GM19043 (cell line): ENCODE data around the gene ZNF841.
"Not testable (repeated sequence)": the region's sequence is repeated elsewhere in the genome, so short reads cannot be mapped to it uniquely, and the experiment has no call there.

ENCODE experiments used
- ATAC-seq: cut with Tn5 transposase; IDR thresholded peaks from one replicate; pipeline ENCODE4 v1.9.1; 2021; ENCODE audit warnings: low read depth; ENCODE audit not compliant: unreplicated experiment

Gene ZNF841

DNA sequence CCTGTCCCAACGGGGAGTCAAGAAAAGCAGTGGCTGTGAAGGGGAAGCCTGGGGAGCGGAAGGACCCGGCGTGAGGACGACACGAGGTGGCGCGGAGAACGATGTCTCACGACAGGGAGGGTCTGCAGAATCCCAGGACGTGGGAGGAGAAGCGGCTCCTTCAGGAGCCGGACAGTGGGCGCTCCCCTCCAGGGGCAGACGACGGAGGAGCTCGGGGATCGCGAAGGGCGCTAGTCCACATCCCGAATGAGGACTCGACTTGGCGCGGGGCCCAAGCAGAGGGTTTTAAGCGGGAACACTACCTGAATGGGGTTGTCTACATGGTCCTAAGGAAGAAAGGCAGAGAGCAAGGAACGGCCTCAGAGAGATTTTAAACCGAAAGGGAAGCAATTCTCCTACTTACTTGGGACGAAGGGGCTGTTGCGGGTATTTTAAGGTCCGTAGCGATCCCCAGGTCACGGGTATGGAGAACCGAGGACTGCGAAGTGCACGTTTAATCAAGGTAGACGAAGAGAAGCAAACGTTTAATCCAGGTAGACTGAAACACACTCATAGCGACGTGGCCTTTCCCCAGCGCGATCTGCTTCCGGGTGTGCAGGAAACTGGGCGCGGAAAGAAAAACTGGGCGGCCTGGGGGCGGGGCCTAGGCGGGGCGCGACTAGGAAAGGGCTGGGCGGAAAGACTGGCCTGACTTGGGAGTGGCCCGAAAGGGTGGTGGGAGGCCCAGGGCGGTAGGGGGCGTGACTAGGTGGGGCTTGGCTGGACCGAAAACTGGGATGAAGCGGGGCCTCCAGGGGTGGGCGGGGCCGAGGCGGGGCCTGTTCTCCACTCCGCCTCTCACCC, at the start of gene ZNF841:
Gene ZNF841, minus strand, starts transcription at position 594 of the 843 bp plus-strand sequence. CDS start 10,964 bp downstream, outside the sequence.
- no peak for ATAC-seq

DNA sequence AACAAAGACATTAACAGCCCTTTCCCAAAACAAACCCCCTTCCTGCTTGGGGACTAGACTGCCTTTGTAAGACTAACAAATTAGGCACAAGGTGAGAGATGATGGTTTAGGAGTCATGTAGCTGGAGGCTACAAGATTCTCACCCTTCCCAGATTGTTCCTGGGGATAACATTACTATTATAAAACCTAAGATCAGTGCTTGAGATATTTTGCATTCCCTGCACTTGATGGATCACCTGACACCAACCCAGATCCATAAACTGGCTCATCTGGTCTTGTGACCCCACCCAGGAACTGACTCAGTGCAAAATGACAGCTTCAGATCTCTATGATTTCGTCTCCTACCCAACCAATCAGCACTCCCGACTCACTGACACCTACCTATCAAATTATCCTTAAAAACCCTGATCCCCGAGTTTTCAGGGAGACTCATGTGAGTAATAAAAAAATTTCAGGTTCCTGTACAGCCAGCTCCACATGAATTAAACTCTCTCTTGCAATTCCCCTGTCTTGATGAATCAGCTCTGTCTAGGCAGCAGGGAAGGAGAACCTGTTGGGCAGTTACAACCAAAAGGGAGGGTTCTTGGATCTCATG, 46.5 kb upstream of the ZNF841 start:
- ATAC-seq: no peak

DNA sequence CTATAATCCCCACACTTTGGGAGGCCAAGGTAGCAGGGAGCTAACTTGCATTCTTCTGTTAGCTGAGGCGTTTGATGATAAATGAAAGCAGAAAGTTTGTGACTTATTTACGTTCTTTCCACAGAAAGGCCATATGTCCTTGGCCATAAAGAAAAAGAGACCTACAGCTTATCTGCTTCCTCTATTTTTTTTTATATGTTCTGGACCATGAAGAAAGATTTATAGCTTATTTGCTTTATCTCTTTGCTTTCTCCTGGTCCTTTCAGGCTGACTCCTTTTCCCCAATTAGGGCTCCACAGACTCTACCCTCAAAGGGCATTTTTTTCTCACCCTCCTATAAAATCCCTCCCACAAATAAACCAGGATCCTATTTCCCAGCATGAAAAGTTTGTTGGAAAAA, 45.6 kb upstream of the ZNF841 start:
- ATAC-seq: no peak

DNA sequence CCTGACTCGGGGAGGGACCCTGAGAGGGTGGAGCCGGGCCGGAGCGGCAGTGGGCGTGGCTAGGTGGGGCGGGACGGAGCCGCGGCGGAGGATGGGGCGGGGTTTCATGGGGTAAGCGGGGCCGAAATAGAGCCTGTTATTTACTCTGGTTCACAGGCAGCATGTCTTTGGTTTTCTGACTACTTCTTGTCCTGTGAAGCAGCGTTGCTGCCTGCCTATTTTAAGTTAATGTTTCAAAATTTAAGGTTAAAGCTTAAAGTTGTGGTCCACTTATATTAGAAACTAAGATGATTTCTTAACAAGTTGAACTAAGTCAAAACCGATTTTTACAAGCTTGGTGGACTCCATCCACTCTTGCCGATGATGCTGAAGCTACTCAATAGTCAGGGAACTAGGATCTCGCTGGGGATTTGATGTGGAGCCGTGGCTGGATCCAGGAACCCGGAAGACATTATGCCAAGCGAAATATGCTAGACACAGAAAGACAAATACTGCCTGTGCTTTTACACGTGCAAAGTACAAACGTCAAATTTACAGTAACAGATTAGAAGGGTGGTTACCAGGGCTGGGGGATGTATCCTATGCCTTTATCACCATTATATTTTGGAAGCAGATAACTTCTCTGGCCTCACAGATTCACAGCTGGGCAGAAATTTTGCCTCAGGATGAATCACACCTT, 44.6 kb upstream of the ZNF841 start:
- ATAC-seq: peak; percentile 93

DNA sequence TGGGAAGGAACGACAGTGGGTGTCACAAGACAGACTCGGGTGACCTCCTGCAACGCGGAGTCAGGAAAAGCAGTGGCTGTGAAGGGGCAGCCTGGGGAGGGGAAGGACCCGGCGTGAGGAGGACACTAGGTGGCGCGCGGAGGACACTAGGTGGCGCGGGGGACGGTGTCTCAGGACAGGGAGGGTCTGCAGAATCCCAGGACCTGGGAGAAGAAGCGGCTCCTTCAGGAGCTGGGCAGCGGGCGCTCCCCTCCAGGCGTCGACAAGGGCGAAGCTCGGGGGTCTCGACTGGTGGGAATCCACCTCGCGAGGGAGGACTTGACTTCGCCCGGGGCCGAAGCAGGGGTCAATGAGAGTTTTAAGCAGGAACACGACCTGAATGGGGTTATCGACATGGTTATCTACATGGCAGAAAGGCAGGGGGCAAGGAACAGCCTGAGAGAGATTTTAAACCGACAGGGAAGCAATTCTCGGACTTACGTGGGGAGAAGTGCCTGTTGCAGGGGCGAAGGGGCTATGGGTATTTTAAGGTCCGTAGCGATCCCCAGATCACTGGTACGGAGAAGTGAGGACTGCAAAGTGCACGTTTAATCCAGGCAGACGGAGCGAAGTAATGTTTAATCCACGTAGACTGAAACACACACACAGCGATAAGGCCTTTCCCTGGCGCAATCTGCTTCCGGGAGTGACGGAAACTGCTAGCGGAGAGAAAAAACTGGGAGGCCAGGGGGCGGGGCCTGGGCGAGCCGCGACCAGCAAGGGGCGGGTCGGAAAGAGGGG, 43.9 kb upstream of the ZNF841 start, which contains the start of gene ZNF616:
Gene ZNF616, minus strand, starts transcription at position 687 of the 780 bp plus-strand sequence. CDS start 9,426 bp downstream, outside the sequence.
- no peak for ATAC-seq

DNA sequence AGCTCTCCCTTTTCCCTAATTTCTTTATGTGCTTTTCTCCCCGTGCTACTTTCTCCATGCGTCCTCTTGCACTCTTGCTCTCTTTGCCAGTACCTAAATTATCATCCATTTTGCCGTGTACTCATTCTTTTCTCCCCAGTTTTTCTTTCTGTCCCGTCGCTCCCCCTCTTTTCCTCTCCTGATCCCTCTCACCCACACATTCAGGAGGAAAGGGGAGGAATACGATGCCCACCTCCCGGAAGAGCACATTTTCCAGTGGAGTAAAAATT, 43.4 kb upstream of the ZNF841 start:
- no peak for ATAC-seq

DNA sequence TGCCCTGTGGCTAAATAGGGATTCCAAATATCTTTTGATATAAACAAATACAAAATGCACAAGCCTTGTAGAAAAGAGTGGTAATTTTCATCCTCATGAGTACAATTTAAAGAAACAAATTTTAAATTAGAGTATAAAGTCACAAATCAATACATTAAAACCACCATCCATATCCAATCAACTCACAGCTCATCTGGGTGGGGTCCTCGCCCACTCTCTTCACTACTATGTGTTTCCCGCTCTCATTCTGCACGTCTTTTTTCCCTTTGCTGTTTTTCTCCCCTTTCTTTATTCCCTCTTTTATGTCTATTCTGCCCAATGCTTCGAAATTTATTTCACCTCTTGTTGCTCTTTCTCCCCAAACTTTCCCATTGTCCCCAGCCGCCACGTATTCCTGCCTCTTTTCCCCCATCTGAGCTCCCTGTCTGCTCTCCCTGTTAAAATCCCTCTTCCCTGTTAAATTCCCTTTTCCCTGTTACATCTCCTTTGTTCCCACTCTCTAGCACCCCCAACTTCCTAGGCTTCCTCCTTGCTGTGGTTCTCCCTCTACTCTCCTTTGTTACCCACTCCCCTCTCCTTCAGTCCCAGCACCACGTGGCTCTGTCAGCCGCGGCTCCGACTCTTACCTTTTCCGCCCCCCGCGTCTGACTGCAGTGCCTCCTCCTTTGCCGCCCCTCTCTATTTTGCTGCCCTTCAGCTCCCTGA, 42.9 kb upstream of the ZNF841 start:
- ATAC-seq: no peak

DNA sequence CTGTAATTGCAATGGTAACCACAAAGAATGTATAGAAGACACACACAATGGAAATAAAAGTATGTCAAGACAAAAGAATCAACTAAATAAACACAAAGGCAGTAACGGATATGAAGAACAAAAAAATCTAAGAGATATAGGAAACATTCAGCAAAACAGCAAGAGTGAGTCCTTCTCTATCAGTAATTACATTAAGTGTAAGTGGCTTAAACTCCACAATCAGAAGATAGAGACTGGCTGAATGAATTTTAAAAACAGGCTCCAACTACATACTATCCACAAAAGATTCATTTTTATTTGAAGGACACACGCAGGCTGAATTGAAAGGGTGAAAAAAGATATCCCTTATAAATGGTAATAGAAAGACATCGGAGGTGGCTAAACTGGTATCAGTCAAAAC, 24.7 kb upstream of the ZNF841 start:
- ATAC-seq: no peak

DNA sequence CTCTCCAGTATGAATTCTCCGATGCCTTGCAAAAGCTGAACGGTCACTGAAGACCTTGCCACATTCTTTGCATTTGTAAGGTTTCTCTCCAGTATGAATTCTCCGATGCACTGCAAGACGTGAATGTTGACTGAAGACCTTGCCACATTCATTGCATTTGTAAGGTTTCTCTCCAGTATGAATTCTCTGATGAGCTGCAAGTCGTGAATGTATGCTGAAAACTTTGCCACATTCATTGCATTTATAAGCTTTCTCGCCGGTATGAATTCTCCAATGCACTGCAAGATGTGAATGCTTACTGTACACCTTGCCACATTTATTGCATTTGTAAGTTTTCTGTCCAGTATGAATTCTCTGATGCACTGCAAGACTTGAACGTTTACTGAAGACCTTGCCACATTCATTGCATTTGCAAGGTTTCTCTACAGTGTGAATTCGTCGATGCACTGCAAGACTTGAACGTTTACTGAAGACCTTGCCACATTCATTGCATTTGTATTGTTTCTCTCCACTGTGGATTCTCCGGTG, 20.0 kb upstream of the ZNF841 start:
- no peak for ATAC-seq

DNA sequence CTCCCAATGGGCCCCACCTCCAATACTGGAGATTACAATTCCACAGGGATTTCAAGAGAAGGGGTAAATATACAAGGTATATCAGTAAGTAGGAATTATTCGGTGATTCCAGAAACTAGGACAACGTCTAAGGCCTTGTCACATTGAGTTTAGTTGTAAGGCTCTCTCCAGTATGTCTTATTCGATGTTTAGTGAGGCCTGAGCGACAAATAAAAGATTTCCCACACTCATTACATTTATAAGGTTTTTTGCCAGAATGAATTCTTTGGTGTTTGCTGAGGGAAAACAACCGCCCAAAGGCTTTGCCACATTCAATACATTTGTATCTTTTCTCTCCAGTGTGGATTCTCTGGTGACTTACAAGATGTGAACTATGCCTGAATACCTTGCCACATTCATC, 19.1 kb upstream of the ZNF841 start:
- no peak for ATAC-seq

DNA sequence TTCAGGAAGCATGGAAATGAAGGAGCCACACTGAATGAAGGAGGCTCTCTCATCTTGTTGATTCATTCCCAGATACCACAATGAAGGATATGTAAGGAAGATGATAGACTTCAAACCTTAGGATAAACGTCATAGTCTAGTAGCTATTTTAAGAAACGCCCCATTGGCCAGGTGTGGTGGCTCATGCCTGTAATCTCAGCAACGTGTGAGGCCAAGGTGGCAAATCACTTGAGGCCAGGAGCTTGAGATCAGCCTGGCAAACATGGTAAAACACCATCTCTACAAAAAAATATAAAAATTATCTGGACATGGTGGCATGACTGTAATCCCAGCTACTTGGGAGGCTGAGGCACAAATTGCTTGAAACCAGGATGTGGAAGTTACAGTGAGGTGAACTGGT, 17.1 kb upstream of the ZNF841 start:
- no peak for ATAC-seq

DNA sequence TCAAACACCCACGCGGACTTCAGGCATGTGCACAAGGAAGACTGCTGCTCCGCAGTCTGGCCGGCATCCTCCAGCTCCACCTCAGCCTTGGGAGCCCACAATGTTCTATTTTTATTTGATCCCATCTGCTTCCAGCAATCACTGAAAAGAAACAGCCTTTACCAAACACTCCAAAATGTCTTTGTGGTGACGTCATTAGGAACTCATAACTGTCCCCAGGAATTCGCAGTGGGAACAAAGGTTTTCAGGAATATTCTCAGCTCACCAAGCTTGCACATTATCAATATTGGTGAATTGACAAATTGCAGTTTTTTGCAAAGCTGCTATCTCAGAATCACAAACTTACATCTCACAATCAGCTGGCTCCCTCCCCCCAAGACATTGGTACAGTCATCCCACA, 15.2 kb upstream of the ZNF841 start:
- no peak for ATAC-seq

DNA sequence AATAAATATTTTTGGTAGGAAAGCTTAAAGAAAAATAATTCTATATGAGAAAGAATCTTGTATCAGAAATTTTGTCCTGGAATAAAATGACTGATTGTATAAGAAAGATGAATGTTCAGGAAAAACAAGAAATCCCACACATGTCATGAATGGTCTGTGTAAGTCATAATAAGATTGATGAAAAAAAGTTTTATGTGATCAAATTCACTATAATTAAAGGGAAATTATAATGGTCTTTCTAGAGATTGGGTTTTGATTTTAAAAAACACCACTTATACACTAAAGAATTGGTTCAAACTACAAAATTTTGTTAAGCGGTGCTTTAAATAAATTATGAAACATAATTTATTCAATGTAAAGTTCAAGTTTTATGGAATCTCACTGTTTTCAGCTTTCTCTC, 7.2 kb upstream of the ZNF841 start:
- no peak for ATAC-seq

DNA sequence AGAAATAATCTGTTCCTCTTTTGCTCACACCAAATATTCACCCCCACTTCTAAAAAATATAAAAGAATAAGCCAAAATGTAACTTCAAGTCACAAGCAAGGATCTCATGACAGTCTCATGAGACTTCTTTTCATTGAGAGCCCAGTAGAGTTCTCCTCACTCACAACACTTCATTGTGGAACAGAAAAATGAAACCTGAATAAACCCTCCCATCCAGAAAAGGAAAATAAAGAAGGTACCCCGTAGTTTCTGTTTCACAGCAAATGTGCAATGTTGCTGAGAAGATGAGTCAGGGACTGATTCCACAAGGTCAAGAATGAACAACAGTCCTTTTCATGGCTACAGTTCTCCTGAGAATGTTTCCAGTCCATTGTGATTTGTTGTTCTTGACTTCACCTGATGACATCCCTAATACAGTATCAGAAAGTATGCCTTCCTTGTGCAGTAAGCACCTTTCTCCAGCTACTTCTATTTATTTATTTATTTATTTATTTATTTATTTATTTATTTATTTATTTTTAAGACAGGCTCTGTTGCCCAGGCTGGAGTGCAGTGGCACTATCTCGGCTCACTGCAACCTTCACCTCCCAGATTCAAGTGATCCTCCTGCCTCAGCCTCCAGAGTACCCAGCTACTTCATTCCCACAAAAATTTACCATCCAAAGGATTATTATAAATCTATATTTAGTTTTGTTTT, 6.4 kb upstream of the ZNF841 start:
- no peak for ATAC-seq

DNA sequence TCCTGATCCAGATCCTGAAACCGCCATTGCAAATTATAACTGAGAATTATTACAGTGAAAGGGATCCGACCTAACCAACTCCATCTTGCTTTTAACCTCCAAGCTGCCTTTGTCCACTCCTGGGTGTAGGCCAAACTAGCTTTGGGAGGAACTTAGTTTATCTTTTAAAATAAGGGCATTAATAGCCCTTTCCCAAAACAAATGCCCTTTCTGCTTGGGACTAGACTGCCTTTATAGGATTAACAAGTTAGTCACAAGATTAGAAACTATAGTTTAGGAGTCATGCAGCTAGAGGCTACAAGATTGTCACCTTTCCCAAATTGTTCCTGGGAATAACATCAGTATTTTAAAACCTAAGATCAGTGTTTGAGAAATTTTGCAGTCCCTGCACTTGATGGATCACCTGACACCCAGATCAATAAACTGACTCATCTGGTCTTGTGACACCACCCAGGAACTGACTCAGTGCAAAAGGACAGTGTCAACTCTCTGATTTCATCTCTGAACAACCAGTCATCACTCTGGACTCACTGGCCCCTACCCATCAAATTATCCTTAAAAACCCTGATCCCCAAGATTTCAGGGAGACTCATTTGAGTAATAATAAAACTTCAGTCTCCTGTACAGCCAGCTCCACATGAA, 4.1 kb upstream of the ZNF841 start:
- no peak for ATAC-seq

DNA sequence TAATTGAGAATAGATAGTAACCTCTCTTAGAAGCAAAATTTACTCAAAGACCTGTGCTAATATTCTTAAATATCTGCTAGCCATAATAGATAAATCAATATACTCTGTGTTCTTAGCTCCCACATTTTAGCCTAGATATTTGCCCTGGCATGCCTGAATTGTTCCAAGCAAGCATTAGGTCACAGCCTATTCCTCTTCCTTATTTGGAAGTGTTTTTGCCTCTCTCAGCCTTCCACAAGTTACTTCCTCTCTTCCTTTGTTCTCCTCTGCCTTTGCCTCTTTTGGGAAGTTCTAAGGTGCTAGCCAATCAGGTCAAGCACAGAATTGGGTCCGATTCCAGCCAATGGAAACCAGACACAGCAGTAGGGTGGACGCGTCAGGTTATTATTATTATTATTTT, 851 bp upstream of the ZNF841 start:
- ATAC-seq: not testable (repeated sequence)

DNA sequence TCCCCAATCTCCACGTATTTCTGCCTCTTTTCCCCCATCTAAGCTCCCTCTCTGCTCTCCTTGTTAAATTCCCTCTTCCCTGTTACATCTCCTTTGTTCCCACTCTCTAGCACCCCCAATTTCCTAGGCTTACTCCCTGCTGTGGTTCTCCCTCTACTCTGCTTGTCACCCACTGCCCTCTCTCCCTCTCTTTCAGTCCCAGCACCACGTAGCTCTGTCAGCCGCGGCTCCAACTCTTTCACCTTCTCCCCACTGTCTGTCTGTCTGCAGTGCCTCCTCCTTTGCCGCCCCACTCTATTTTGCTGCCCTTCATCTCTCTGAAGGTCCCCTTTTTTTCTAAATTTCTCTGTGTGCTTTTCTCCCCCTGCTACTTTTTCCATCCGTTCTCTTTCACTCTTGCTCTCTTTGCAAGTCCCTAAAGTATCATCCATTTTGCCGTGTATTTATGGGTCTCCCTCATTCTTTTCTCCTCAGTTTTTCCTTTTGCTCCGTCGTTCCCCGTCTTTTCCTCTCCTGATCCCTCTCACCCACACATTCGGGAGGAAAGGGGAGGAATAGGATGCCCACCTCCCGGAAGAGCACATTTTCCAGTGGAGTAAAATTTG, 937 bp downstream of the ZNF841 start:
- ATAC-seq: no peak

DNA sequence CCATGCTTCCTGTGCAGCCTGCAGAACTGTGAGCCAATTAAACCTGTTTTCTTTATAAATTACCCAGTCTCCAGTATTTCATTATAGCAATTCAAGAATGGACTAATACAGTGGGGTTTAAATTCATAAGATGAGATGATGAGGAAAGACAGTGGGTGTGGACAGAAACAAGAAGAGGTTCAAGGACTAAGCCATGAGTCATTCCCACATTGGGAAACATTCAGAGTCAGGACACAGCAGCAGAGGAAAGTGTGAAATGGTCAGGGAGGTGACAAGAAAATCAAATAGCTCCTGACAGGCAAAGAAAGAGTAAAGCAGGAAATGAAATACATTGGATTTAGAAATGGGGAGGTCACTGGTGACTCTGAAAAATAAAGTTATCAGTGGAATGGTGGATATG, 9.1 kb downstream of the ZNF841 start:
- ATAC-seq: no peak

DNA sequence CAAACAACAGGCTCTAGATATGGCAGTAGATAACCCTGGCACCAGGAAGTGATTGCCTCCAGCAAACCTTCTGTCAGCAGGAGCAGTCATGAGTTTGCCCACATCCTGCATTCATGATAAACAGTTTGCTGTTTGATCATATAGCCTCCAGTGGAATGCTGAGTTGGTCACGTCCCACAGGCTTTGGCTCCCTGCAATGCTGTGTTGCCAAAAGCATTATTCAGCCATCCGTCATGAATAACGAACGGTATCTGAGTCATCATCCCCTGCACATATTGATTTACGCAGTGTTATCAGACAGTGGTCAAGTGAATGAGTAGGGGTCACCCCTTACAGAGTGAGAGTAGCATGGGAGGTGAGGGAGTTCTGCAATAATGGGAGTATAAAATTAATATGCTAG, 25.1 kb downstream of the ZNF841 start:
- ATAC-seq: no peak
